OCI-LY3 (cell line): ENCODE data around the gene TESK1.
"Not testable (repeated sequence)": the region's sequence is repeated elsewhere in the genome, so short reads cannot be mapped to it uniquely, and the experiment has no call there.

ENCODE experiments used
- H2AFZ ChIP-seq: fragments of 200-600, 300-600 bp; shearing (Covaris generic); 2 replicates; pipeline ENCODE4 v1.6.0; 2014; ENCODE audit warnings: antibody characterized with exemption, low read depth, low read length
- H3K27ac ChIP-seq: fragments of 200-600, 300-600 bp; sonication (generic); 2 replicates; pipeline ENCODE4 v1.5.1; 2014; ENCODE audit warnings: mild to moderate bottlenecking, low read length, moderate library complexity, mixed read lengths
- H3K27me3 ChIP-seq: fragments of 200-600, 300-600 bp; sonication (generic); 2 replicates; pipeline ENCODE4 v1.6.1; 2014; ENCODE audit warnings: low read depth, low read length, mixed read lengths
- H3K36me3 ChIP-seq: fragments of 200-600, 300-600 bp; sonication (generic); replicated peaks from 2 replicates; pipeline ENCODE3; 2014; ENCODE audit warnings: low read depth, low read length, mixed read lengths
- H3K4me1 ChIP-seq: fragments of 300-600, 200-600 bp; sonication (generic); 2 replicates; pipeline ENCODE4 v1.6.1; 2014; ENCODE audit warnings: low read length, mixed read lengths
- H3K4me2 ChIP-seq: fragments of 200-600, 300-600 bp; sonication (generic); 2 replicates; pipeline ENCODE4 v1.6.1; 2014; ENCODE audit warnings: low read length, mixed read lengths
- H3K4me3 ChIP-seq: fragments of 300-600, 200-600 bp; sonication (generic); 2 replicates; pipeline ENCODE4 v1.5.1; 2014; ENCODE audit warnings: antibody characterized with exemption, mild to moderate bottlenecking, low read length, moderate library complexity
- H3K79me2 ChIP-seq: fragments of 300-600, 200-600 bp; shearing (Covaris generic); 2 replicates; pipeline ENCODE4 v1.6.1; 2014; ENCODE audit warnings: mild to moderate bottlenecking, low read length, mixed read lengths
- H3K9ac ChIP-seq: fragments of 300-600, 200-600 bp; shearing (Covaris generic); 2 replicates; pipeline ENCODE4 v1.6.0; 2014; ENCODE audit warnings: mild to moderate bottlenecking, low read length, moderate library complexity
- H3K9me3 ChIP-seq: fragments of 200-600, 300-600 bp; shearing (Covaris generic); 2 replicates; pipeline ENCODE4 v1.6.1; 2014; ENCODE audit warnings: low read length, mixed read lengths; ENCODE audit not compliant: insufficient read depth
- H4K20me1 ChIP-seq: fragments of 200-600, 300-600 bp; sonication (generic); 2 replicates; pipeline ENCODE4 v1.6.1; 2016; ENCODE audit warnings: low read length, mixed read lengths; ENCODE audit not compliant: insufficient read depth
- EZH2phosphoT487 ChIP-seq: fragments of 200-600 bp; shearing (Covaris generic); IDR thresholded peaks from 2 replicates; pipeline ENCODE4 v1.6.1; 2018; ENCODE audit warnings: antibody characterized with exemption, mixed run types, low read depth
- TF ChIP-seq, protein P1 (sequence below): fragments of 200-600, 300-600 bp; sonication (generic); IDR thresholded peaks from 2 replicates; pipeline ENCODE4 v1.5.1; 2014; ENCODE audit warnings: antibody characterized with exemption, low read length, low read depth

TESK1 gene

DNA sequence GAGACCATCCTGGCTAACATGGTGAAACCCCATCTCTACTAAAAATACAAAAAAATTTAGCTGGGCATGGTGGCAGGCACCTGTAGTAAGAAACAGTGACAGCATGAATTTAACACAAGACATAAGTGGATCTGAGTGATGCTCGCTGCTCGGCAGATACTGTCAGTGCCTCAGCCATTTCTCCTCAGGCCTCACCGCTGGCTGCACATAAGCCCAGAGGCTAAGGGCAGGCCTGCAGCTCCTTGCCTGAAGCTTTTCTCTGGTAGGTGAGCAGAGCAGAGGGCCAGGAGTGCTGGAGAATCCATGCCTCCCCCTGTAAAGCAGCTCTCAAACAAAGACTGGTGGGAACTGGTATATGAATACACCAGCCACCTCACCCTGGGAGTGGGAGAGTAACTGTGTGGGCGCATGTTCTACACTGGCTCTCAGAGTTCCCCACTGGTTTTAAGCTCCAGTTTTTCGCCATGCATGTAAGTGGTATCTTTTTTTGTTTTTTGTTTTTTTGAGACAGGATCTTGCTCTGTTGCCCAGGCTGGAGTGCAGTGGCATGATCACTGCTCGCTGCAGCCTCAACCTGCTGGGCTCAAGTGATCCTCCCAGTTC is 23.4 kb downstream of the TESK1 start:
- H3K4me1 ChIP-seq: peaks cover 17% of the 10 kb centered on the region
- no peaks in the 10 kb centered on the region for H3K36me3 ChIP-seq
- no peak overlapping the region for H3K4me2 ChIP-seq
- H2AFZ ChIP-seq: no peak overlapping the region
- TF ChIP-seq, protein P1, sequence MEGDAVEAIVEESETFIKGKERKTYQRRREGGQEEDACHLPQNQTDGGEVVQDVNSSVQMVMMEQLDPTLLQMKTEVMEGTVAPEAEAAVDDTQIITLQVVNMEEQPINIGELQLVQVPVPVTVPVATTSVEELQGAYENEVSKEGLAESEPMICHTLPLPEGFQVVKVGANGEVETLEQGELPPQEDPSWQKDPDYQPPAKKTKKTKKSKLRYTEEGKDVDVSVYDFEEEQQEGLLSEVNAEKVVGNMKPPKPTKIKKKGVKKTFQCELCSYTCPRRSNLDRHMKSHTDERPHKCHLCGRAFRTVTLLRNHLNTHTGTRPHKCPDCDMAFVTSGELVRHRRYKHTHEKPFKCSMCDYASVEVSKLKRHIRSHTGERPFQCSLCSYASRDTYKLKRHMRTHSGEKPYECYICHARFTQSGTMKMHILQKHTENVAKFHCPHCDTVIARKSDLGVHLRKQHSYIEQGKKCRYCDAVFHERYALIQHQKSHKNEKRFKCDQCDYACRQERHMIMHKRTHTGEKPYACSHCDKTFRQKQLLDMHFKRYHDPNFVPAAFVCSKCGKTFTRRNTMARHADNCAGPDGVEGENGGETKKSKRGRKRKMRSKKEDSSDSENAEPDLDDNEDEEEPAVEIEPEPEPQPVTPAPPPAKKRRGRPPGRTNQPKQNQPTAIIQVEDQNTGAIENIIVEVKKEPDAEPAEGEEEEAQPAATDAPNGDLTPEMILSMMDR: no peak
- no peaks in the 10 kb centered on the region for H3K9me3 ChIP-seq
- H3K4me3 ChIP-seq: no peak overlapping the region
- H4K20me1 ChIP-seq: no peaks in the 10 kb centered on the region
- no peaks in the 10 kb centered on the region for H3K27me3 ChIP-seq
- H3K79me2 ChIP-seq: no peaks in the 10 kb centered on the region
- H3K9ac ChIP-seq: no peak overlapping the region
- no peak overlapping the region for H3K27ac ChIP-seq

DNA sequence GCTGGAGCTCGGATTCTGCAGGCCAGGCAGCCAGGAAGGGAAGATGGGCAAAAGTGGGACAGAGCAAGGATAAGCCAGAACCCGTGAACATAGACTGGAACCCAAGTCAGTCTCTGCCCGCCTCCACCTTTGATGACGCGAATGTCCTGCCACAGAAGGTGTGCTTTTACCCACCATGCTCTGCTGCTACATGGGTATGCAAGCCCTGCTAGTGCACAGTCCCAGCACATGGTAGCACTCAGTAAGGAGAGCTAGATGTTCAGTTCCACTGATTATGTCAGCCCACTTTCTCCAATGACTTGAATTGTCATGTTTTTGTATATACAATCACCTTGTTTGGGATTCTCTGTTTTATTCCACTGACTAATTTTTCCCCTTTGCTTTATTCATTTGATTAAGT is 24.5 kb downstream of the TESK1 start:
- Histone ChIP-seq H3K9me3 (no peaks in the 10 kb centered on the region), H3K9ac (no peak overlapping the region), H3K4me3 (no peak overlapping the region), H3K4me2 (no peak overlapping the region), H3K79me2 (no peaks in the 10 kb centered on the region), H3K36me3 (no peaks in the 10 kb centered on the region), H3K4me1 (peaks cover 24% of the 10 kb centered on the region), H2AFZ (no peak overlapping the region), H3K27ac (no peak overlapping the region), H4K20me1 (no peaks in the 10 kb centered on the region), H3K27me3 (no peaks in the 10 kb centered on the region)
- no peak for TF ChIP-seq EZH2phosphoT487
- TF ChIP-seq, protein P1: no peak

DNA sequence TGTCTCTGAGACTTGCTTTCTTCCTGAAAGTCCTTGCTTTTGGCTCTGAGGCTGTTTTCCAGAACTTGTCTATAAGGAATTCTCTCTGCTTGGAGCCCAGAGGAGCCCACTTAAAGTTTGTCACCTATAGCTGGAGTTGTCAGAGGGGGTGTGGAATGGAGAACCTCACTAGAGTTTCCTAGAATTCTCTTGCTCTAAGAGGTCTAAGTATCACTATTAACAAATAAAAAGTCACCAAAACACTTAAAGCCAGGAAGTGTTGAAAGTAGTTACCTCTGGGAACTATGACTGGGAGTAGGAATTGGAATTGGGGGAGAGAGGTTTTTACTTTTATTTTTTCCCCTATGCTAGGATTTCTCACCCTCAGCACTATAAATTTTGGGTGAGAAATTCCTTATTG is 30.7 kb downstream of the TESK1 start:
- H3K9me3 ChIP-seq: no peaks in the 10 kb centered on the region
- peaks cover 29% of the 10 kb centered on the region for H3K4me1 ChIP-seq
- H3K9ac ChIP-seq: no peak overlapping the region
- no peaks in the 10 kb centered on the region for H4K20me1 ChIP-seq
- no peaks in the 10 kb centered on the region for H3K36me3 ChIP-seq
- peak overlapping the region; percentile 27 for H3K4me2 ChIP-seq
- no peak overlapping the region for H3K4me3 ChIP-seq
- H3K27ac ChIP-seq: no peak overlapping the region
- H2AFZ ChIP-seq: no peak overlapping the region
- no peaks in the 10 kb centered on the region for H3K27me3 ChIP-seq
- H3K79me2 ChIP-seq: no peaks in the 10 kb centered on the region
- TF ChIP-seq EZH2phosphoT487: no peak
- TF ChIP-seq, protein P1: no peak

DNA sequence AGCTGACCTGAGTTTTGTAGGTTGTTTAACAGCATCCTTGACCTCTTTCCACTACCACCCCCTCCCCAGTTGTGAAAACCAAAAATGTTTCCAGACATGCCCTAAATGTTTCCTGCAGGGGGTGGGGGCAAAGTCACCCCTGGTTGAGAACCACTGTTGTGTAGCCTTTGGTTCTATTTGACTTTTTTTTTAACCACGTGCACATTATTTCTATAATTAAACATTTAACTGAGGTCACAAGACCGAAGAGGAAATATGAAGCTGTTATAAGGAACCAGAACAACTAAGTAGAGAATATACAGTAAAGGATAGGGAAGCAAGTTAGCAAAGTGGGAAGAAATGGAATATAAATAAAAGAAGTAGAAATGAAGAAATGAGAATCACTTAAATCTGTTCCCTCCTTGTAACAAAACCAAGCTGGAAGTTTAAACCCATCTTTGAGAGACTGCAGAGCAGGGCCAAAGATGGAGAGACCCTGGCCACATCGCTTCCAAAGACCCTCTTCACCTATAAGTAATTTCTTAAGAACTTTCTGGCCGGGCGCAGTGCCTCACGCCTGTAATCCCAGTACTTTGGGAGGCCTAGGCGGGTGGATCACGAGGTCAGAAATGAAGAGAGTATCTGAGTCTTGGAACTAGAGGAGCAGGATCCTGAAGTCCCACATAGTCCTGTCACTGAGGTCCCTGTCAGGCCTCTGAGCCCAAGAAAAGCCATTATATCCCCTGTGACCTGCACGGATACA is 31.2 kb downstream of the TESK1 start:
- H3K9me3 ChIP-seq: no peaks in the 10 kb centered on the region
- H3K27ac ChIP-seq: no peak overlapping the region
- peaks cover 29% of the 10 kb centered on the region for H3K4me1 ChIP-seq
- no peak overlapping the region for H2AFZ ChIP-seq
- H3K27me3 ChIP-seq: no peaks in the 10 kb centered on the region
- H4K20me1 ChIP-seq: no peaks in the 10 kb centered on the region
- H3K36me3 ChIP-seq: no peaks in the 10 kb centered on the region
- H3K79me2 ChIP-seq: no peaks in the 10 kb centered on the region
- TF ChIP-seq, protein P1: no peak
- no peak for TF ChIP-seq EZH2phosphoT487
- H3K4me3 ChIP-seq: no peak overlapping the region
- H3K9ac ChIP-seq: no peak overlapping the region
- peak overlapping the region; percentile 27 for H3K4me2 ChIP-seq

DNA sequence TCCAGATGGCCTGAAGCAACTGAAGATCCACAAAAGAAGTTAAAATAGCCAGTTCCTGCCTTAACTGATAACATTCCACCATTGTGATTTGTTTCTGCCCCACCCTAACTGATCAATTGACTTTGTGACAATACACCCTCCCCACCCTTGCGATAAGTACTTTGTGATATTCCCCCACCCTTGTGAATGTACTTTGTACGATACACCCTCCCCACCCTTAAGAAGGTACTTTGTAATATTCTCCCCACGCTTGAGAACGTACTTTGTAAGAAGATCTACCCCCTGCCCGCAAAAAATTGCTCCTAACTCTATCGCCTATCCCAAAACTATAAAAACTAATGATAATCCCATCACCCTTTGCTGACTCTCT is 31.8 kb downstream of the TESK1 start:
- not testable (repeated sequence) for H3K27me3 ChIP-seq, H3K27ac ChIP-seq, H4K20me1 ChIP-seq, H3K9ac ChIP-seq, H3K4me2 ChIP-seq, H2AFZ ChIP-seq, H3K4me3 ChIP-seq, H3K36me3 ChIP-seq, H3K79me2 ChIP-seq, H3K9me3 ChIP-seq
- peaks cover 29% of the 10 kb centered on the region for H3K4me1 ChIP-seq

DNA sequence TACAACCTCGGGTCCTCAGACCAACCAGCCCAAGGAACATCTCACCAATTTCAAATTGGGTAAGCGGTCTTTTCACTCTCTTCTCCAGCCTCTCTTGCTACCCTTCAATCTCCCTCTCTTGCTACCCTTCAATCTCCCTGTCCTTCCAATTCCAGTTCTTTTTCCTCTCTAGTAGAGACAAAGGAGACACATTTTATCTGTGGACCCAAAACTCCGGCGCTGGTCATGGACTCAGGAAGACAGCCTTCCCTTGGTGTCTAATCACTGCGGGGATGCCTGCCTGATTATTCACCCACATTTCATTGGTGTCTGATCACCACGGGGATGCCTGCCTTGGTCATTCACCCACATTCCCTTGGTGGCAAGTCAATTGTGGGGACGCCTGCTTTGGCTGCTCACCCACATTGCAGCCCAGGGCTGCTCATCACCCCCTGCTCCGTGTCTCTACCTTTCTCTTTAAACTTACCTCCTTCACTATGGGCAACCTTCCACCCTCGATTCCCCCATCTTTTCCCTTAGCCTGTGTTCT is 32.4 kb downstream of the TESK1 start:
- not testable (repeated sequence) for H3K27me3 ChIP-seq, H3K36me3 ChIP-seq, H3K9me3 ChIP-seq, H3K4me2 ChIP-seq, H4K20me1 ChIP-seq, H2AFZ ChIP-seq, H3K9ac ChIP-seq, H3K4me3 ChIP-seq, H3K79me2 ChIP-seq, H3K27ac ChIP-seq
- peaks cover 29% of the 10 kb centered on the region for H3K4me1 ChIP-seq
